ENCODE data around the gene TTYH2.
A peak's percentile ranks its signal among the peaks of the same experiment; 100 is the strongest.

Gene TTYH2

DNA sequence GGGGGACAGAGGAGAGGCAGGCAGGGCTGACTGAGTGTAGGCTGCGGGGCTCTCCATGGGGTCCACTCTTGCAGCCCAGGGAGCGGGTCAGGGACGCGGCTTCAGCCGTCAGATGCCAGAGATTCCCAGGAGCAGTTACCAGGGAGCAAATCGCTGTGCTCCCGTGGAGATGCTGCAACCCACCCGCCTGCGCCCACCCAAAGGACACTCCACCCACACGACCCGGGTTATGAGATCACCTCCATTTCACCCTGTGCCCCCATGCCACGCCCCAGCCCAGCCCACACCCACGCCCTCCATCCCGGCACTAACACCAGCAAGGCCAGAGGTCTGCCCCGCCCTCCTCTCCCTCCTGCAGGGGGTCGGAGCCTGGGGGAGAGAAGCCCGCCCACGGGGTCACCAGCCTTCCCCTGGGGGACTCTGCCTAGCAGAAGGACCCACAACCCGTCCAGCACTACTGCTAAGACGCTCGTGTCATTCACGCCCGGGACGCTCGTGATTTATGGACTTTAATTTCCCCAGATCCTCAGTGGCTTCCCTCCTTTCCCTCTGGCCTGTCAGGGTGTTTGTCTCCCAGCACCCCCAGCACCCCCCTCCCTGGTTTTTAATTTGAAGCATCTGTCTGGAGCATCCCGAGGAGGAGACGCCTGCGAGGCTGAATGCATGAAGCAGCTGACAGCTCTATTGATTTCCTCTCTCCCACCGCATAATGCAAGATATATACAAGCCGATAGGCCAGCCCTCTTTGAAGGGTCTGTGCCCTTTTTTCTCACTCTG, 16.6 kb upstream of the TTYH2 start:
- no peak for DNase-seq

DNA sequence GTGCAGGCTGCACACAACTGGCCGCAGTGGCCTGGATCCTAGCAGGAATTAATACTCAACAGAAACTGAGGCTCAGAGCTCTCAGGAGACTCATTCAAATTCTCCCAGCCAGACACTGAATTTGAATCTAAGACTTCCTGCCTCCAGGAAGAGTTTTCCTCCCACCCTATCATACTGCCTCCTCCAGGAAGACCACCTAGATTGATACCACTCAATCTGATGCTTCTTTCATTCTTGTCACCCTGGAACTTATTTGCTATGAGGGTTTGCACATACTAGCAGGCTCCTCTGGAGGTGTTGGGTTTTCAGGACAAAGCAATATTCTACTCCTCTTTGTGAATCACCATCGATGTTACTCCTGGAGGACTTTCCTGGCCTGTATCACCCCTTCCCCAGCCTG, 15.6 kb upstream of the TTYH2 start:
- no peak for DNase-seq

DNA sequence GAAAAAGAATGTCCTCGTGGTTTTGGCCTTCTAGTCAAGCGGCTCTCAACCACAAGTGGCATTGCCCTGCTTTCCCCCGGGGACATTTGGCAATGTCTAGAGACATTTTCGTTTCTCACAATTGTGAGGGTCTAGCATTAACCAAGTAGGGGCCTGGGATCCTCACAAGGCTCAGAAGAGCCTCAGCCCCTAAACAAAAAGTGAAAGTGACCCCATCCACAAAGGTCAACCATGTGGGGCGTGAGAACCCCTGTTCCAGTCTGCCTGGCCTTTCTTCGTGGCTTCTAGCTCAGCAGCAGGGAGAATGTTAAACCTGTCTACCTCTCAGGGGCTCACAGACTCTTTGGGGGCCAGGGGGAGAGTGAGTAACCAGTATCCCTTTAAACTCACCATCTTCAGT, 14.7 kb upstream of the TTYH2 start:
- DNase-seq = no peak

DNA sequence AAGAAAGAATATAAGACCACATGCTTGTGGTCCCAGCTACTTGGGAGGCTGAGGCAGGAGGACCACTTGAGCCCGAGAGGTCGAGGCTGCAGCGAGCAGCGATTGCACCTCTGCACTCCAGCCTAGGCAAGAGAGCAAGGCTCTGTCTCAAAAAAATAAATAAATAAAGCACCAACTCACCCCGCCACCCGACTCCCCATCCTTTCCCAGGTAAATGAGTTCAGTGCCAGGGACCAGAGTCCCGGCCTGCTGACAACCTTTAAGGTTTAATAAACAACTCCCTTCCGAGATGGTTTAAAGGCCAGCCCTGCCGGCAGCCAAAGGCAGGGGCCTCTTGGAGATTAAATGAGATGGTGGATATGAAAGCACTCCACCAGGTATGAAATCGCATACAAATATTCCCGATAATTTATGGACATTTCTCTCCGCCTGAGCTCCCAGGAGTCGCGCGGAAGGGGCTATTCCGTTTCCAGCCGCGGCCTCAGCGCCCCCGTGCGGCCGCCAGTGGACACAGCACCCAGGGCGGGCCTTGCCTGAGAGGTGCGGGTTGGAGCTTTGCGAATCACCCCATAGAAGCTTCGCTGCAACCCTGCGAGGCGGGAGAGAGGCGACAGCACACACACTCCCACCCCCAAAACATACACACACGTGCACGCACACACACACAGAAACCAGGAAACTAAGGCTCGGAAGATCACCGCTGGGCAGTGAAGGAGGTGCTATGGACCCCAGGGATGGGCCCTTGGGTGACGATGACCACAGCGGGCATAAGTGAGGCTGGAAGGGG, 13.9 kb upstream of the TTYH2 start:
- peak; percentile 47 for DNase-seq

DNA sequence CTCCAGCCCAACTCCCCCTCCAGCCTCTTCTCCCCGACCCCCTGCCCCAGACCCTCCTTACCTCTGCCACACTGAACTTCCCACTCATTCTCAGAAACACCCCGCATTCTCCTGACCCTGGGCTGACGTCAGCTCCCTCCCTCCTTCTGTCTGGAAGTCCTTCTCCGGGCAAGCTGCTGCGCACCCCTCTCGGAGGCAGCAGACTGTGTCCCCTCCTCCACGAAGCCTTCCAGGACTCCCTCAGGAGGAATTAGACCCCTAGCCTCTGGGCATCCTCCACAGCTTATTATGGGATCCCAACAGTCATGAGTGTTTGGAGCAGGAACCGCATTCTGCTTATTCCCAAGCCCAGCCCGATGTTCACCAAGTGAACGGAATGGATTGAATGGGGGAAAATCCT, 13.3 kb upstream of the TTYH2 start:
- no peak for DNase-seq

DNA sequence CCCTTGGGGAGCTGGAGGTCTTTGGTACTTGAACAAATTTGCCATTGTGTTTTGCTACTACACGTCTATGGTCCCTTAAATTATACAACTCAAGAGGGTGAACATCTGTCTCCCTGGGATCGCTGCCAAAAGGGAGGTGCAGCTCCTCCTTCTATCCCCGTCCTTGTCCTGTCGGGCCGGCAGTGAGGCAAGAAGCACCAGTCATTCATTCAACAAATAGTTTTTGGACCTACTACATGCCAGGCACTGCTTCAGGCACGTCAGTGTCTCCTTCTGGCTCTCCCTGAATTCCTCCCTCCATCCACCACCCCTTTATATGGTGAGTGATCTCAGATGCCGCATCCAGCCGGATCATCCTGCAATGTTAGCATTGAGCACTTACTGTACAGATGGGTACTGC, 12.1 kb upstream of the TTYH2 start:
- no peak for DNase-seq

DNA sequence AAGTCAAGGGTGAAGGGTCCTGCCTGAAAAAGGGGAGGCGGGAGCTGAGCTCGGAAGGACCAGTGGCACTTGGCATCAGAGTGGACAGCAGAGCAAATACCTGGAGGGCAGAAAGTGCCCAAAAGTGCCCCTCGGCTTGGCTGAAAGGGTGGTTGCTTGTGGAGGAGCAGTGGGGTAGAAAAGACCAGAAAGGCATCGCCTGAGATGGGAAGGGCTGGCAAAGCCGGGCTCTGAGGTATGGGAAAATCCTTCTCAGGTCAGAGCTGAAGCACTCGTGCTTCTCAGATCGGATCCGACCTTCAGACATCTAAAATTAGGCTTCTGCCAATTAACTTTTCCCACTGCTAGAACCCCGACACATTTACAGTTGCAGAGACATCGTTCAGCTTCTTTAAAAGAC, 11.4 kb upstream of the TTYH2 start:
- no peak for DNase-seq

DNA sequence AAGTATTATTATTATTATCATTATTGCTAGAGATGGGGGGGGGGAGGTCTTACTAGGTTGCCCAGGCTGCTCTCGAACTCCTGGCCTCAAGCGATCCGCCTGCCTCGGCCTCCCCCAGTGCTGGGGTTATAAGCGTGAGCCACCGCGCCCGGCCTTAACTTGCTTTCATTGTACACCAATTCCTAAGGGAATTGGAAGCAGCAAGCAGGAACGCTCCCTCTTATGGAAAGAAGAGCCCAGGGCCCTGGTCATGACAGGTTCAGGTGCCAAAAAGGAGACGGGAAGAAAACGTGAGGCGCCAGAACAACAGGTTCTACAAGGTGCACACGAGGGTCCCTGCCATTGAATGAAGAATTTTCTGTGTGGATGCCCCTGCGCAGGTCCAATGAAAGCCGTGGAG, 10.4 kb upstream of the TTYH2 start:
- DNase-seq = no peak

DNA sequence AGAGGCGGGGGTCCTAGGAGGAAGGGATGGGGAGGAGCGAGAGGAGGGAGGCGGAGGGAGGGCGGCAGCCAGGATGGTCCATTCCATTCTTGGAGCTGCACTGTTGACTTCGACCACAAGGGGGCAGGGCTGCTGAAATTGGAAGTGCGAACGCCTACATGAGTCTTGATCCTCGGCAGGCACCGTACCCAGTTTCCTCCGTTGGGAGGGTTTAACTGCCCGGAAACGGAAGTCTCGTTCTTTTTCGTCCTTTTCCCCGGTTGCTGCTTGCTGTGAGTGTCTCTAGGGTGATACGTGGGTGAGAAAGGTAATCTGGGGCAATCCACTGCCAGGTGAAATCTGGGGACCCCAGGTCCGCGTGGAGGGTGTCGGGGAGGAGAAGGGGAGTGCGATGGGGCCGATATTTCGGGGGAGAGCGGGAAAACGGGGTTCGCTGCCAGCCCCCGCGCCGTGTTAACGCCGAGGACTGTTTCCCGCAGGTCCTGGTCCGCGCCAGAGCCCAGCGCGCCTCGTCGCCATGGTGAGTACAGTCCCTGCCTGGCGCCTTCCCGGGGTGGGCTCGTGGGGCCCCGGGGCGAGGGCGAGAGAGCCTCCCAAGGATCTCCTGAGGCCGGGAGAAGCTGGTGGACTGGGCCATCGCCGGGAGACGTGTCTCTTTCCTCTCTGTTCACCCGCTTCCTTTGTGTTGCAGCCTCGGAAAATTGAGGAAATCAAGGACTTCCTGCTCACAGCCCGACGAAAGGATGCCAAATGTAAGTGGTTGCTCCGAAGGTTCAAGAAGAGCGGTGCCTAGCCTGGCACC, 9.7 kb upstream of the TTYH2 start, which contains the start of gene RPL38:
TSS of gene RPL38 (plus strand) at position 240 of the 802 bp plus-strand sequence. CDS start at position 518, 278 bp downstream.
- DNase-seq = peak; percentile 94

DNA sequence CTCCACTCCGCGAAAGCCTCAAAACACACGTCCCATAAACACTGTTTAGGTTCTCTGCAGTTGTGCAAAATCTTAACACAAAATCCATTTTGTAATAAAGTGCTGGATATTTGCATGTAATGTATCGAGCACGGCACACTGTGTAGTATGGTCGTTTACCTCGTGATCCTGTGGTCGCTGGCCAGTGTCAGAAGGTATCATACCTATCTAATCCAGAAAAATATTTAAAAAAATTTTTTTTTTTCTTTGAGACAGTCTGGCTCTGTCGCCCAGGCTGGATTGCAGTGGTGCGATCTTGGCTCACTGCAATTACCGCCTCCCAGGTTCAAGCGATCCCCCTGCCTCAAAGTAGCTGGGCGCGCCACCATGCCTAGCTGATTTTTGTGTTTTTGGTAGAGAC, 8.9 kb upstream of the TTYH2 start:
- DNase-seq = no peak

DNA sequence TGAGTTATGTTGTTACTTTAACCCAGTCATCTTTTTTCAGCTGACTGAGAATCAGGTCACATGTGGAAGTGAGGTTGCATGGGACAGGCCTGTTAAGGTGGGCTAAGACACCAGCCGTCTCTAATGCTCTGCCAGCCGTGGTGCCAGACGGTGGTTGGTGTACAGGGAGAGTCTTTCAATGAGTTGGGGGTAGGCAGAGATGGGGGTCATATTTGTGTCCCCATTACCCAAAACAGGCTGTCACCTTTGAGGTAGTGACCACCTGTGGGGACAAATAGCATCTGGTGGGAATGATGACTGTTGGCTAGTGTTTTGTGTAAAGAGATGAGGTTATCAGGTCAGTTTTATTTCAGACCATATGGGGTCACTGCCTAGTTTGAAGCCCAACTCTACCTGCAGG, 8.1 kb upstream of the TTYH2 start:
- no peak for DNase-seq

DNA sequence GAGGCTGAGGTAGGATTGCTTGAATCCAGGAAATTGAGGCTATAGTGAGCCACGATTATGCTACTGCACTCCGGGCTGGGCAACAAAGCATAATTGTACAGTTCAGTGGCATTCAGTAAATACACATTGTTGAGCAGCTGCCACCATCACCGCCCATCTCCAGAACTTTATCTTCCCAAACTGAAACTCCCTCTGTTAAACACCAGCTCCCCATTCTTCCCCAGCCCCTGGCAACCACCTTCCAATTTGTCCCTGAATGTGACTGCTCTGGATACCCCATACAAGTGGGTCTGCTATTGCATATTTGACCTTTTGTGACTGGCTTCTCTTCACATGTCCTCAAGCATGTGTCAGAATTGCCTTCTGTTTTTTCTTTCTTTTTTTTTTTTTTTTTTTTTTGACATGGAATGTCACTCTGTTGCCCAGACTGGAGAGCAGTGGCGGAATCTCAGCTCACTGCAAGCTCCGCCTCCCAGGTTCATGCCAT, 7.0 kb upstream of the TTYH2 start:
- DNase-seq = no peak

DNA sequence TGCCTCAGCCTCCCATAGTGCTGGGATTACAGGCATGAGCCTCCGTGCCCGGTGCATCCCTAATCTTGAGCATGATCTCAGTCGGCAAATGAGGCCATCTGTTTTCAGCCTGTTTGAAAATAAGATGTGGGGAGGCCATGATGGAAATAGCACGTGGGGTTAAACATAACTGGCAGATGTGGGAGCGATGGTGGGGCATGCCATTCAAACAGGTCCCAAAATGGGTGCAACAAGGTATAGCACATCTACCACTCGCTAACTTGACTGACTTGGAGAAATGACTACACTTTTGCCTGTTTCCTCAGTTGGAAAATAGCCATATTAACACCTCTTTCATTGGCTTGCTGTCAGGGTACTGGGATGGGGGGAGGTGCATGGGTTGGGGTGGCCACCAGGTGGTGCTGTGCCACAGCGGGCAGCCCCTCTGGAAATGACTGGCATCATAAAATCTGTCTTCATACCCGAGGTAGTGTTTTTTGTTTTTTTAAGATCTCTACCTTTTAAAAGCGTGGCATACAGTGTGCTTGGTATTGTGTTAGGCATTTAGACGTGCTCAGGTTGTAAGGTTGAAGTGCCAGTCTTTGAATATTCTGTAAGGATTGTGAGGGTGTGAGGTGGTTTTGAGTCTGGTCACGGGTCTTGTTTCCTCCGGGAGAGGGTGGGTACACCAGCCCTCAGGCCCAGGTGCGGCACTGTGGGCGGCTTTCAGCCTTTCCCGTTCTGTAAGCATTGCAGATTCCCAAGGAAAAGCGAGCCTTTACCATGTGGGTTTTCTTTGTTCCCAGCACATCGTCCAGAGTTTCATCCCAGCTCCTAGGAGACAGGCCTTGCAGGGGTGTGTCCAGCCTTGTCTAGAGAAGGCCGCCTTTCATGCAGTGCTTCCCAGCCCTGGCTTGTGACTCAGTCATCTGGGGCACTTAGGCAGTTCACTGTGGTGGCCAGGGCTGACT, 2.9 kb upstream of the TTYH2 start:
- DNase-seq = peak; percentile 79

DNA sequence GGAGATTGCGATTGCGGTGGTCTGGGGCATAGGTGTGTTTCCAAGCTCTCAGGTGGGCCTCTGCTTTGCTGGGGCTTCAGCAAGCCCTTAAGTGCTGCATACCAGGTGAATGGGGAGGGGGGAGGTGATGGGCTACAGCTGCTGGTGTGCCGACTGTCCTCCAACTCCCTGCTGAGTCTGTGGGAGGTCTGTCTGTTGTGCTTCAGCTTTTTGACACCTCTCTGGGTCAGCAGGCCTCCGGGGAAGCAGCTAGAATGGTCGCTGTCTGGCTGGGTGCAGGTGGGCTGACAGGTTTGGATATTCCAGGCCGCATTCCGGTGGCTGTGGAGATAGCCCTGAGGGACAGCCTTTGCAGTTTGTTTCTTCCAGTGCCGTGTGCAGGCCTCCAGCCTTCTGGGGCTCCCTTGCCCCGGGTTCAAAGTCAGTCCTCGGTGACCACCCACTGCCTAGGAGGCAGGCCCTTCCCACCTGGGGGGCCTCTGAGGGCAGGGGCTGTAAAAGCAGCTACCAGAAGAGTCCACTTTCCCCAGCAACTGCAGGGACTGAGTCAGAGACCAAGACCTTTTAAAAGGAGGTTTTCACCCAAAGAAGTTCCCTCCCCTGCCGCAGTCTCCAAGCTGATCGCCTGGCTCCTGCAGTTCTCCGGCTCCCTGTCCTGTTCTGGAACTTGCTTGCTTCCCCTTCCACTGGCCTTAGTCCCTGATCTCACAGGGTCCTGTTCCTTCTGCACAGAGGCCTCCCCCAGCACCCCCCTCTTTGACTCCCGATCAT, 2.0 kb upstream of the TTYH2 start:
- no peak for DNase-seq

DNA sequence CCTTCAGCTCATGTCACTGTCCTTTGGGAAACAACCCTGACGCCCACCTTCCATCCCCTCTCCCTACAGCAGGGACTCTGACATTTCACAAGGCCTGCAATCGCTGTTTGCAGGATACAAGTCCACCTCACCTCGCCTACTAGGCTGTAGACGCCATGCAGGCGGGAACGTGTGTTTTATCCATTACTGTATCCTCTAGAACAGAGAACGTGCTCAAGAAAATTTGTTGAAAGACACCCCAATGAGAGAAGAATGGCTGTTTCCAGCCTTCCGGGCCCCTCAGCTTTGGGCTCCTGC, 1.5 kb upstream of the TTYH2 start:
- no peak for DNase-seq

DNA sequence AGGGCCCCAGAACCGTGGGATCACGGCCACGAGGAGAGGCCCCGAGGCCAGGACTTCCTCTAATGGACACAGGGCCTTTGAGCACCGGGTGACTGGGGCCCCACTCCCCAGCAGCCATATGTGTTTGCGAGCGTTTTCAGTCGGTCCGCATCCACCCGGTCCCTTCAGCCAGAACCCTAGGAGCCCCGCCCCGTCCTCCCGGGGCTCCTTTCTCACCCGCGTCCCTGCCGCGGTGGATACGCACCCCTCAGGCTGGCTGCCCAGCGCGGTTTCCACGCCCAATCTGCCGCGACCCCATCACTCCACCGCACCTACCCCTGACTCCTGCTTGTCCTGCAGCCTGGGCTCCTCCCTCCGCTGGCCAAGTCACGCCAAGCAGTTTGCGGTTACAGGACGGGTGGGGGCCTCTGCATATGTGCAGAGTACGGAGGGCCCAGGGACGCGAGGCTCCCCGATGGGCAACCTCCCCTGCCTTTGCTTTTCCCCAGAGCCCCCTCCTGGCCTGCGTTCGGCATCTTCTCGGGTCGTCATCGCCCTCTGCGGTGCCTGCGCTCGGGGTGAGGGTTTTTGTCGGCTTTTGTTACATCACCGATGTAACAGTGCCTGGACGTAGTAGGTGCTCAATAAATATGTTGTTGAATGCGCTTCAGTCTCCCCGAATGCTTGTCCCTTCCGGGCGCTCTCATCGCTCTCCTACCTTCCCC, 1.0 kb upstream of the TTYH2 start:
- peak; percentile 40 for DNase-seq

DNA sequence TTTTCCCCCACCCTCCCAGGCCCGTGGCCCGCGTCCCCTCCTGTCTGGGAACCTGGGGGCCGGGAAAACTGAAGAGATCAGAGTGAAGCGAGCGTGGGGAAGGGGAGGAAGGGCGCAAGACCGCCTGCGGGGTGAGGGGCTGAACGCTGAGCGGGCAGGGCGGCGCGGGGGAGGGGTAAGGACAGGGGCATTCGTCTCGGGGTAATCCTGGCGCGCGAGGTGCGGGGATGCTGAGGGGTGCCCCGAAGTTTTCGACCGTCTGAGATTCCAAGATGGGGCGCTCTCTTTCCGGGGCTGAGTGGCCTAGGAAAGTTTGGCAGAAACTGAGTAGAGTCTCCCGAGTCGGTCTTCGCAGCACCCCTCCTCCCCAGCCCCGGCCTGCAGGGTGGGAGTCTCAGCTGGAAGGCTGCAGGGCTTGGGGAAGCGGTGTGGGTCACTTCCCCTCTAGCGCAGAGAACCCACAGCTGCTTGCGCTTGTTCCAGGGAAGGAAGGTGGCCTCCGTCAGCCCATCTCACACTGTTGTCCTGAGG, 555 bp downstream of the TTYH2 start:
- DNase-seq = no peak

DNA sequence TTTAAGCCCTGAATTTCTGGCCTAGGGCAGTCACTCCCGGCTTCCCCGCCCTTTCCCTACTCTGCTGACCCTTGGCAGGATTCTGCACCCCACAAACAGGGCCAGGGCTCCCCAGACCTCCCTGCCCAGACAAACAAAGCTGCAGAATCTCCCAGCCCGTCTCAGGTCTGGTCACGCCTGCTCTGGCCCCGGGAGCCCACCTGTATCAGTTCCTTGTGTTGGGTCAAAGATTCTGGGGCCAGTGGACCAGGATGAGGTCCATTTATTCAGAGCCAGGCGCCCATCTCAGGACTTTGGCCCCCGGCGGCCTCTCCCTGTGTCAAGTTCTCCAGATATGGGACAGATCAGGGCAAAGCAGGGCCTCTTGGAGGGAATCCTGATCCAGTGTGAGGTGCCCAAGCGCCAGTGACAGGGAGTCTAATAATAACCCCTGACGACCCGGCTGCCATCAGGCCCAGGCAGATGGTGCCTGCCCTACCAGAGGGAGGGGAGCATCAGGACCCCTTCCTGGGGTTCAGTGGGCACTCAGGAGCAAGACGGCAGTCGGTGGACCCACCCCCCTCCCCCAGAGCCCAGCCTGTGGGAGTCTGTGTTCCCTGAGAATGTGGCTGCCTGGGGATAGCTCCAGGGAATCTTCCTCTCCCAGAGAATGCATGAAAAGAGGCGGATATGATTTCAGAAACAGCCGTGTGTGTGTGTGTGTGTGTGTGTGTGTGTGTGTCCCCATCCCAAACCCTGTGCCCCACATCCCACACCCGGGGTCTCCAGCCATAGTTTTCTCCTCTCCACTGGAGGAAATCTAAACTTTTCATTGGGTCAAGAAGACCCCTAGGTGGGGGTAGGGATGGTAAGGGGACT, 1.3 kb downstream of the TTYH2 start:
- DNase-seq = no peak

DNA sequence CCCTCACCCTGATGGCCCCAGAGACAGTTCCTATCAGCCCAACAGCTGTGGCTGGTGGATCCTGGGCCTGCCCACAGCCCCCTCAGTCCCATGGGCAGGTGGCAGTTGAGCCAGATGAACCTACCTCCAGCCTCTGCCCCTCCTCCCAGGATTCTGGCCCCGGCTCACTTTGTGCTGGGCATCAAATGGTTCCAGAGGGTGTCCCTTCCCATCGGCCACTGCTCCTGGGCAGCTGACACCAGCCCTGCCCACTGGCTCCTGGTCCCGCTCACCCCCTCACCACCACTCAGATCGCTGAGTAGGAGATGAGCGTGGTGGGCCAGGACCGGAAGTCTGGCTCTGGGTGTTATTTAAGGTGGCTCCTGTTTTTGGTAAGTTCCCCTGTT, 2.0 kb downstream of the TTYH2 start:
- DNase-seq = no peak

DNA sequence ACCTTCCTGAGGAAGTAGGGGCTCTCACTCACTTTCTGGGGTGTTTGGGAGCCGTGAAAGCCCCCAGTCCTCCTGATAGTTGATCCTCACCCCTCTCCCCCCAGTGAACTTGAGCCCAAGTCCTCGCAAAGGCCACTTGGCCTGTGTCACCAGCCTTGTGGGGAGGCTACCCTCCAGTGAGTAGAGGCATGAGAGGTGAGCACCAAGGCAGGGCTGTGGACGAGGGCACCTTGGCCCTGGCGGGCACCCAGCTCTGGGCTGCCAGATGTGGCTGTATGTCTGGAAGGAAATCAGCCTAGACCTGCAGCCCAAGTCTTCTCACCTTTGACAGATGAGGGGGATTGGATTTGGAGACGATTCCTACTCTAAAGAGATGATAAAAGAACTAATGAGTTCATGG, 3.1 kb downstream of the TTYH2 start:
- DNase-seq = no peak

Data from stimulated activated naive CD4-positive, alpha-beta T cell treated with Interleukin-2 at 50 U/mL for 16 hours (primary cell).